Natural killer cell (primary cell): ENCODE measurements around the gene TDRKH. TPM values are rescaled to one million over a fixed set of nuclear protein-coding genes. Genes with fewer than 3 reads are reported as not detected.

Experiments used
- ATAC-seq, 3 donors: fragments of 150-1000 bp in 2 of 3; fragments of 200-7000 bp in 1 of 3; cut with Tn5 transposase; 1 replicate in 1 of 3; 2 replicates in 2 of 3; pipeline ENCODE4 v1.10.0; 2021; ENCODE audit warnings: mild to moderate bottlenecking in 2 of 3, moderate library complexity in 2 of 3
- DNase-seq, 2 donors: peaks; one replicate each; pipeline versions ENCODE4 v3.0.0 to v3.0.0-alpha.2; 2013 to 2021; ENCODE audit warnings: mixed read lengths in 1 of 2
- H3K27ac ChIP-seq: one replicate; pipeline ENCODE4 v1.5.1; 2013; ENCODE audit warnings: mild to moderate bottlenecking, low read length
- H3K27me3 ChIP-seq: one replicate; pipeline ENCODE4 v1.6.1; 2013; ENCODE audit warnings: low read length; ENCODE audit not compliant: control insufficient read depth, insufficient read depth
- H3K36me3 ChIP-seq: one replicate; pipeline ENCODE4 v1.6.1; 2013; ENCODE audit warnings: low read length; ENCODE audit not compliant: control insufficient read depth, insufficient read depth
- H3K4me1 ChIP-seq: one replicate; pipeline ENCODE4 v1.6.1; 2013; ENCODE audit warnings: low read length; ENCODE audit not compliant: control insufficient read depth, insufficient read depth
- H3K4me3 ChIP-seq: one replicate; pipeline ENCODE4 v1.5.1; 2013; ENCODE audit warnings: low read length
- H3K9me3 ChIP-seq: one replicate; pipeline ENCODE4 v1.6.1; 2013; ENCODE audit warnings: low read length; ENCODE audit not compliant: control insufficient read depth, insufficient read depth
- H3K27ac Mint-ChIP-seq, 2 donors: one replicate each; pipeline ENCODE4 v1.8.0; 2022; ENCODE audit warnings: mild to moderate bottlenecking in 2 of 2, mixed read lengths in 2 of 2, moderate library complexity in 1 of 2
- H3K27me3 Mint-ChIP-seq, 2 donors: one replicate each; pipeline ENCODE4 v1.8.0; 2022; ENCODE audit warnings: low read depth in 2 of 2, mixed read lengths in 2 of 2
- H3K36me3 Mint-ChIP-seq: one replicate; pipeline ENCODE4 v1.8.0; 2022; ENCODE audit warnings: mixed read lengths
- H3K4me1 Mint-ChIP-seq, 2 donors: one replicate each; pipeline ENCODE4 v1.8.0; 2022; ENCODE audit warnings: mixed read lengths in 2 of 2
- H3K4me3 Mint-ChIP-seq: one replicate; pipeline ENCODE4 v1.8.0; 2022; ENCODE audit warnings: mild to moderate bottlenecking, moderate library complexity, mixed read lengths
- H3K9me3 Mint-ChIP-seq, 2 donors: one replicate each; pipeline ENCODE4 v1.8.0; 2022; ENCODE audit warnings: mixed read lengths in 2 of 2
- WGBS: methylation state at CpG from one replicate; pipeline ENCODE4 v1.1.7; 2013; ENCODE audit warnings: missing lambda C conversion rate; ENCODE audit not compliant: insufficient coverage; 5-methylcytosine and 5-hydroxymethylcytosine counted together
- intact Hi-C: fragments of 100-400 bp; cut with micrococcal nuclease; formaldehyde crosslinking; loops from one replicate; pipeline ENCODE4 v1.14.2; 2022
- total RNA-seq, 4 donors: library from RNA; stranded (reverse); fragments of 120-200 nt in 1 of 4; gene quantifications; one replicate each; pipeline versions ENCODE4 v1.2.3 to v1.2.4, GENCODE V29; 2013 to 2022
- TF ChIP-seq, protein P1 (sequence below): fragments of 200-600 bp; IDR thresholded peaks from one replicate; pipeline ENCODE4 v1.8.0; 2022; ENCODE audit warnings: antibody characterized with exemption

TDRKH gene
- total RNA-seq, 3 donors from 2014 or later (not counting 1 experiment from before 2014, with no cell fraction given), result 6.3 to 14.5 (median 8.0) TPM

- H3K4me1 ChIP-seq, result peaks cover 9% of the 10 kb centered on the region
- DNase-seq (no peak), ATAC-seq (no peak)
- H3K9me3 Mint-ChIP-seq, result no peaks in the 10 kb centered on the region
- no peaks in the 10 kb centered on the region for H3K9me3 ChIP-seq
- H3K4me3 ChIP-seq, result no peak overlapping the region
- H3K36me3 ChIP-seq, result no peaks in the 10 kb centered on the region
- H3K27ac Mint-ChIP-seq, result no peak overlapping the region
- intact Hi-C loops, result no loop called here
- H3K36me3 Mint-ChIP-seq, result no peaks in the 10 kb centered on the region
- peaks cover 0 to 5% of the 10 kb centered on the region in 2 donors for H3K27me3 Mint-ChIP-seq
- no peak overlapping the region for H3K27ac ChIP-seq
- peaks cover 13 to 15% of the 10 kb centered on the region in 2 donors for H3K4me1 Mint-ChIP-seq
- TF ChIP-seq, protein P1, sequence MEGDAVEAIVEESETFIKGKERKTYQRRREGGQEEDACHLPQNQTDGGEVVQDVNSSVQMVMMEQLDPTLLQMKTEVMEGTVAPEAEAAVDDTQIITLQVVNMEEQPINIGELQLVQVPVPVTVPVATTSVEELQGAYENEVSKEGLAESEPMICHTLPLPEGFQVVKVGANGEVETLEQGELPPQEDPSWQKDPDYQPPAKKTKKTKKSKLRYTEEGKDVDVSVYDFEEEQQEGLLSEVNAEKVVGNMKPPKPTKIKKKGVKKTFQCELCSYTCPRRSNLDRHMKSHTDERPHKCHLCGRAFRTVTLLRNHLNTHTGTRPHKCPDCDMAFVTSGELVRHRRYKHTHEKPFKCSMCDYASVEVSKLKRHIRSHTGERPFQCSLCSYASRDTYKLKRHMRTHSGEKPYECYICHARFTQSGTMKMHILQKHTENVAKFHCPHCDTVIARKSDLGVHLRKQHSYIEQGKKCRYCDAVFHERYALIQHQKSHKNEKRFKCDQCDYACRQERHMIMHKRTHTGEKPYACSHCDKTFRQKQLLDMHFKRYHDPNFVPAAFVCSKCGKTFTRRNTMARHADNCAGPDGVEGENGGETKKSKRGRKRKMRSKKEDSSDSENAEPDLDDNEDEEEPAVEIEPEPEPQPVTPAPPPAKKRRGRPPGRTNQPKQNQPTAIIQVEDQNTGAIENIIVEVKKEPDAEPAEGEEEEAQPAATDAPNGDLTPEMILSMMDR, result no peak
- H3K4me3 Mint-ChIP-seq, result no peak overlapping the region
- no peaks in the 10 kb centered on the region for H3K27me3 ChIP-seq
Measured at GRCh38 chr1:151803164-151803563, 12.9 kb upstream of the TDRKH start.

- Mint-ChIP-seq H3K9me3 (no peaks in the 10 kb centered on the region), H3K27ac (no peak overlapping the region), H3K27me3 (peaks cover 0 to 5% of the 10 kb centered on the region in 2 donors), H3K36me3 (no peaks in the 10 kb centered on the region), H3K4me3 (no peak overlapping the region), H3K4me1 (peaks cover 13 to 15% of the 10 kb centered on the region in 2 donors)
- Histone ChIP-seq H3K9me3 (no peaks in the 10 kb centered on the region), H3K4me3 (no peak overlapping the region), H3K27ac (no peak overlapping the region), H3K4me1 (peaks cover 9% of the 10 kb centered on the region), H3K27me3 (no peaks in the 10 kb centered on the region), H3K36me3 (no peaks in the 10 kb centered on the region)
- 90% methylated on average over 5 of the region's 5 CpGs for WGBS
- TF ChIP-seq, protein P1, result no peak
- DNase-seq (no peak), ATAC-seq (no peak)
- intact Hi-C loops, result no loop called here
Measured at GRCh38 chr1:151802372-151802771, 12.1 kb upstream of the TDRKH start.

- H3K4me3 Mint-ChIP-seq, result no peak overlapping the region
- no peaks in the 10 kb centered on the region for H3K9me3 Mint-ChIP-seq
- Histone ChIP-seq H3K36me3 (no peaks in the 10 kb centered on the region), H3K9me3 (no peaks in the 10 kb centered on the region), H3K27ac (no peak overlapping the region), H3K27me3 (no peaks in the 10 kb centered on the region), H3K4me3 (no peak overlapping the region), H3K4me1 (peaks cover 9% of the 10 kb centered on the region)
- 95% methylated on average over 7 of the region's 7 CpGs for WGBS
- TF ChIP-seq, protein P1, result no peak
- no peak overlapping the region for H3K27ac Mint-ChIP-seq
- peaks cover 13 to 15% of the 10 kb centered on the region in 2 donors for H3K4me1 Mint-ChIP-seq
- DNase-seq (no peak), ATAC-seq (no peak)
- no peaks in the 10 kb centered on the region for H3K36me3 Mint-ChIP-seq
- H3K27me3 Mint-ChIP-seq, result peaks cover 0 to 5% of the 10 kb centered on the region in 2 donors
- intact Hi-C loops, result no loop called here
Measured at GRCh38 chr1:151801846-151802245, 11.5 kb upstream of the TDRKH start.

- no peak for ATAC-seq
- Histone ChIP-seq H3K4me1 (peaks cover 9% of the 10 kb centered on the region), H3K36me3 (no peaks in the 10 kb centered on the region), H3K27ac (no peak overlapping the region), H3K27me3 (no peaks in the 10 kb centered on the region), H3K4me3 (no peak overlapping the region), H3K9me3 (no peaks in the 10 kb centered on the region)
- intact Hi-C loops, result no loop called here
- TF ChIP-seq, protein P1, result no peak
- DNase-seq, result no peak
- Mint-ChIP-seq H3K27ac (no peak overlapping the region), H3K4me1 (peaks cover 13 to 15% of the 10 kb centered on the region in 2 donors), H3K4me3 (no peak overlapping the region), H3K9me3 (no peaks in the 10 kb centered on the region), H3K36me3 (no peaks in the 10 kb centered on the region), H3K27me3 (peaks cover 0 to 5% of the 10 kb centered on the region in 2 donors)
- WGBS, result 96% methylated on average over 12 of the region's 12 CpGs
Measured at GRCh38 chr1:151801310-151801820, 11.1 kb upstream of the TDRKH start.
